Measurements from ENCODE around the gene TPGS1. TPM values are rescaled to one million over a fixed set of nuclear protein-coding genes. Genes with fewer than 3 reads are reported as not detected.

The TPGS1 gene
- total and polyA plus RNA-seq, 2 of the 8 experiments (the other 6 are each of a cell fraction or from before 2014, with no cell fraction given): 9.1 to 10.6 TPM

GRCh38 chr19:508204-509150 lies 1.2 kb downstream of the TPGS1 start:
- no peak for FAIRE-seq
- no peak for DNase-seq (ENCODE audit: low read depth in 1 of 2, low spot score in 2 of 2)
- H4K8ac ChIP-seq (ENCODE audit: extremely low read depth, insufficient read depth, low read length): peak overlapping the region; percentile 72; the same call in 1 of the 2 replicates
- H3K4ac ChIP-seq (replicated peaks; ENCODE audit: insufficient read length, low read depth, low read length): no peak overlapping the region
- H4K20me1 ChIP-seq (replicated peaks in 1 of 2; ENCODE audit: control insufficient read depth in 1 of 2, insufficient read depth in 2 of 2, low read length in 2 of 2): peaks cover 0 to 8% of the 10 kb centered on the region in 2 experiments
- no peak overlapping the region for H4K91ac ChIP-seq (replicated peaks; ENCODE audit: insufficient read length, low read length)
- peaks cover 0 to 14% (median 9%) of the 10 kb centered on the region in 4 experiments; a peak in 5 of 7 replicates for H3K4me1 ChIP-seq (replicated peaks in 1 of 4; ENCODE audit: control insufficient read depth in 3 of 4, insufficient read depth in 4 of 4, low read length in 3 of 4)
- no peak overlapping the region for H2BK20ac ChIP-seq (ENCODE audit: low read length)
- H2BK12ac ChIP-seq (ENCODE audit: low read depth, low read length): 0 out of 2 replicates have a peak overlapping the region, but pooled peaks have one; percentile 17
- CTCF ChIA-PET (ENCODE audit: partially characterized antibody): interaction anchor here (0.8 to 3.7 kb wide), 5 partner anchors 10 to 125 kb away, joined by 3 to 31 read pairs (median 16); no protein-coding TSS in a partner anchor
- no peak overlapping the region for H3K27ac ChIP-seq (ENCODE audit: low read depth, low read length)
- H3K9me3 ChIP-seq (ENCODE audit: insufficient read depth in 2 of 2, low read depth in 1 of 2, low read length in 1 of 2): no peaks in the 10 kb centered on the region; a peak in 2 of 4 replicates
- no peak overlapping the region for H2BK15ac ChIP-seq (ENCODE audit: low read length)
- no peaks in the 10 kb centered on the region for H3K79me1 ChIP-seq (ENCODE audit: low read depth, low read length)
- POLR2A ChIA-PET (ENCODE audit: partially characterized antibody): interaction anchor here (1.4 to 2.1 kb wide), 2 partner anchors 13 to 23 kb away, joined by 4 to 5 read pairs; partner anchors contain the start of gene CDC34
- H2AFZ ChIP-seq (ENCODE audit: low read length): no peak overlapping the region
- peak overlapping the region; percentile 79 to 86 (median 80) for H3K4me3 ChIP-seq (ENCODE audit: extremely low read depth in 1 of 4, insufficient read depth in 2 of 4, low read depth in 3 of 4, low read length in 4 of 4)
- H3K23ac ChIP-seq (ENCODE audit: insufficient read length): no peak overlapping the region
- no peak overlapping the region for H3K14ac ChIP-seq (ENCODE audit: insufficient read length)
- no peak overlapping the region for H3K18ac ChIP-seq (ENCODE audit: extremely low read depth, low read length)
- peak overlapping the region; percentile 6 for H3K56ac ChIP-seq (replicated peaks; ENCODE audit: insufficient read length, low read depth, low read length)
- no peaks in the 10 kb centered on the region for H3K36me3 ChIP-seq (ENCODE audit: control insufficient read depth in 2 of 4, insufficient read depth in 4 of 4, low read length in 3 of 4)
- peak overlapping the region; percentile 34 to 97 for H3K4me2 ChIP-seq (ENCODE audit: insufficient read depth in 1 of 2, low read depth in 2 of 2, low read length in 2 of 2)
- 71% methylated on average over 30 of the region's 32 CpGs; no CpG with 5 or more reads in 1 of the 2 experiments for WGBS, 2 experiments (ENCODE audit: extremely low coverage in 1 of 2, insufficient coverage in 1 of 2, insufficient read length in 1 of 2, insufficient replicate concordance in 2 of 2, low coverage in 1 of 2, low lambda C conversion rate in 2 of 2, missing lambda C conversion rate in 1 of 2)
- H2AK5ac ChIP-seq (ENCODE audit: low read depth, low read length): 0 out of 2 replicates have a peak overlapping the region, but pooled peaks have one; percentile 65
- TF ChIP-seq EZH2 (IDR thresholded peaks at IDR 0.05; ENCODE audit: low read depth, low read length, severe bottlenecking): no peak
- TF ChIP-seq E2F6 (IDR thresholded peaks at IDR 0.05): peak; percentile 41; the same call in 1 of the 2 replicates
- no peak overlapping the region for H2BK5ac ChIP-seq (ENCODE audit: low read depth, low read length)
- H3K27me3 ChIP-seq (replicated peaks in 1 of 4; ENCODE audit: control insufficient read depth in 3 of 4, extremely low read depth in 1 of 4, insufficient read depth in 3 of 4, low read length in 3 of 4): no peaks in the 10 kb centered on the region
- H3K23me2 ChIP-seq (ENCODE audit: low read depth, low read length): peaks cover 8% of the 10 kb centered on the region; the same call in 1 of the 2 replicates
- no peaks in the 10 kb centered on the region for H3K79me2 ChIP-seq (ENCODE audit: control insufficient read depth in 1 of 2, insufficient read depth in 2 of 2, low read length in 2 of 2)
- no peak overlapping the region for H4K5ac ChIP-seq (ENCODE audit: insufficient read length, low read depth, low read length)
- H3K9ac ChIP-seq (replicated peaks in 1 of 4; ENCODE audit: extremely low read depth in 1 of 4, low read depth in 3 of 4, low read length in 3 of 4): no peak overlapping the region; a peak in 1 of 7 replicates
- H2BK120ac ChIP-seq (replicated peaks; ENCODE audit: low read depth, low read length): no peak overlapping the region
